Urothelium cell line (cell line): ENCODE results near the gene CELF2.

Source experiments
- DNase-seq: peaks from one replicate; pipeline ENCODE4 v3.0.0; 2011; ENCODE audit warnings: low spot score, mixed read lengths
- FAIRE-seq: peaks from 2 replicates; lab custom pipeline; 2011; peaks lifted over from hg19 to GRCh38; lab: Jason Lieb, UNC

CELF2 gene

GRCh38 chr10:11261687-11262493, 244.2 kb downstream of the CELF2 start:
- DNase-seq (no peak), FAIRE-seq (no peak)

- FAIRE-seq: no peak
- DNase-seq: no peak
These were observed 245.0 kb downstream of the CELF2 start for GRCh38 chr10:11262494-11263345.

- no peak for DNase-seq
- no peak for FAIRE-seq
These were observed 246.1 kb downstream of the CELF2 start for GRCh38 chr10:11263767-11264166.

- no peak for FAIRE-seq
- DNase-seq: no peak
These were observed 246.8 kb downstream of the CELF2 start for GRCh38 chr10:11264296-11265048.

GRCh38 chr10:11265484-11265883, 247.8 kb downstream of the CELF2 start:
- FAIRE-seq: no peak

GRCh38 chr10:11266426-11266825, 248.8 kb downstream of the CELF2 start:
- FAIRE-seq: no peak
- no peak for DNase-seq

More at GRCh38 chr10:11265484-11265883, 247.8 kb downstream of the CELF2 start:
- DNase-seq: no peak

- DNase-seq (peak; percentile 86), FAIRE-seq (no peak)
These were observed 252.6 kb downstream of the CELF2 start for GRCh38 chr10:11270135-11270857.

GRCh38 chr10:11270858-11271179, 253.1 kb downstream of the CELF2 start:
- no peak for DNase-seq
- FAIRE-seq: no peak

GRCh38 chr10:11272915-11273389, 255.3 kb downstream of the CELF2 start:
- no peak for DNase-seq
- no peak for FAIRE-seq

- DNase-seq (no peak), FAIRE-seq (no peak)
These were observed 256.8 kb downstream of the CELF2 start for GRCh38 chr10:11274452-11274851.

- FAIRE-seq (no peak), DNase-seq (no peak)
These were observed 258.0 kb downstream of the CELF2 start for GRCh38 chr10:11275651-11276050.

- no peak for FAIRE-seq
- no peak for DNase-seq
These were observed 258.8 kb downstream of the CELF2 start for GRCh38 chr10:11276449-11276990.

- DNase-seq (no peak), FAIRE-seq (no peak)
These were observed 261.6 kb downstream of the CELF2 start for GRCh38 chr10:11279314-11279713.

GRCh38 chr10:11280187-11280932, 262.7 kb downstream of the CELF2 start:
- no peak for DNase-seq
- FAIRE-seq: no peak

GRCh38 chr10:11282156-11282555, 264.5 kb downstream of the CELF2 start:
- FAIRE-seq: no peak
- no peak for DNase-seq

- DNase-seq (no peak), FAIRE-seq (no peak)
These were observed 265.0 kb downstream of the CELF2 start for GRCh38 chr10:11282661-11283060.

- FAIRE-seq: peak; percentile 100
These were observed 266.8 kb downstream of the CELF2 start for GRCh38 chr10:11284291-11285085.

GRCh38 chr10:11285171-11285570, 267.5 kb downstream of the CELF2 start:
- DNase-seq: peak; percentile 26
- no peak for FAIRE-seq

More at GRCh38 chr10:11284291-11285085, 266.8 kb downstream of the CELF2 start:
- DNase-seq: no peak
